ENCODE results near the gene ZNF710.

DNA sequence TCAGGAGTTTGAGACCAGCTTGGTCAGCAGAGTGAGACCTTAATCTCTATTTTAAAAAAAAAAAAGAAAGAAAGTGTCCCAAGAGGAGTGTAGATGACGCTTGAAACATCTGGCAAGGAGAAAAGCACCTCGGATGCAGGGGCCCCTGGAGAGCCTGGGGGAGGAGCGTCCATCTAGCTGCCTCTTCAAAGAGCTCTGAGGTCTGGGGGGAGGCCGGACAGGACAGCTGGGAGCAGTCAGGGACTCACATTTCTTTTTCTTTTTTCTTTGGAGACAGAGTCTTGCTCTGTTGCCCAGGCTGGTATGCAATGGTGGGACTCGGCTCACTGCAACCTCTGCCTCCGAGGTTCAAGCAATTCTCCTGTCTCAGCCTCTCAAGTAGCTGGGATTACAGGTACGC is 104.4 kb downstream of the ZNF710 start:
- TF ChIP-seq, protein P1, sequence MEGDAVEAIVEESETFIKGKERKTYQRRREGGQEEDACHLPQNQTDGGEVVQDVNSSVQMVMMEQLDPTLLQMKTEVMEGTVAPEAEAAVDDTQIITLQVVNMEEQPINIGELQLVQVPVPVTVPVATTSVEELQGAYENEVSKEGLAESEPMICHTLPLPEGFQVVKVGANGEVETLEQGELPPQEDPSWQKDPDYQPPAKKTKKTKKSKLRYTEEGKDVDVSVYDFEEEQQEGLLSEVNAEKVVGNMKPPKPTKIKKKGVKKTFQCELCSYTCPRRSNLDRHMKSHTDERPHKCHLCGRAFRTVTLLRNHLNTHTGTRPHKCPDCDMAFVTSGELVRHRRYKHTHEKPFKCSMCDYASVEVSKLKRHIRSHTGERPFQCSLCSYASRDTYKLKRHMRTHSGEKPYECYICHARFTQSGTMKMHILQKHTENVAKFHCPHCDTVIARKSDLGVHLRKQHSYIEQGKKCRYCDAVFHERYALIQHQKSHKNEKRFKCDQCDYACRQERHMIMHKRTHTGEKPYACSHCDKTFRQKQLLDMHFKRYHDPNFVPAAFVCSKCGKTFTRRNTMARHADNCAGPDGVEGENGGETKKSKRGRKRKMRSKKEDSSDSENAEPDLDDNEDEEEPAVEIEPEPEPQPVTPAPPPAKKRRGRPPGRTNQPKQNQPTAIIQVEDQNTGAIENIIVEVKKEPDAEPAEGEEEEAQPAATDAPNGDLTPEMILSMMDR (conservative IDR thresholded peaks at IDR 0.05; ENCODE audit: low read length): no peak
- no peak for TF ChIP-seq EZH2phosphoT487 (IDR thresholded peaks at IDR 0.05; ENCODE audit: borderline replicate concordance)
